ENCODE data around the gene RPIA.
"Not testable (repeated sequence)": the region's sequence is repeated elsewhere in the genome, so short reads cannot be mapped to it uniquely, and the experiment has no call there.

The RPIA gene

DNA sequence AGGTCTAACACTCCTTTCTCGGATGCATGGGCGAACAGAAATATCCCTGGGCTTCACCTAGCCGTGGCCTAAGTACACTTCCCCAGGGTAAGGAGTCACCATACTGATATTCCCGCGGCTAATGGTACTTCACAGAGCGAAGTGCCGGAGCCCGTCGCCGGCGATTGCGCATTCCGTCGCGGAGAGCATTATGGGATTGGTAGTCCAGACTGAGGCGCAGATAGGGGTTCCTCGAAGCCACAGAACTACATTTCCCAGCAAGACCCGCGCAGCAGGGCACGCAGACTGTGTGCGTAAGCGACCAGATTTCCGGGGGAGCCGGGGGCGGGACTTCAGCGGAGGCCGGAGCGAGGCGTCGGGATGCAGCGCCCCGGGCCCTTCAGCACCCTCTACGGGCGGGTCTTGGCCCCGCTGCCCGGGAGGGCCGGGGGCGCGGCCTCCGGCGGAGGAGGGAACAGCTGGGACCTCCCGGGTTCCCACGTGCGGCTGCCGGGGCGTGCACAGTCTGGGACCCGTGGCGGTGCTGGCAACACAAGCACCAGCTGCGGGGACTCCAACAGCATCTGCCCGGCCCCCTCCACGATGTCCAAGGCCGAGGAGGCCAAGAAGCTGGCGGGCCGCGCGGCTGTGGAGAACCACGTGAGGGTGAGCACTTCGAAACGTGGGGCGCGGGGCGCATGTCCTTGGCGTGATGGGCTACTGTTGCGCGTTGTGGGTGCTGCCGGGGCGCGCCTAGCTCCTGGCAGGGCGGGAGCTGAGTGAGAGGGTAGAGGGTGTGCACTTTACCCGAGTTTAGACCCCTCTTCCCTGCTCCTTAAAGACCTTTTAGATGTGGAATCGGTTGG, at the start of gene RPIA:
Gene RPIA (plus strand): TSS at position 335 of the 845 bp plus-strand sequence. CDS start 26 bp downstream, at position 361.
- DNase-seq: peak; percentile 99

DNA sequence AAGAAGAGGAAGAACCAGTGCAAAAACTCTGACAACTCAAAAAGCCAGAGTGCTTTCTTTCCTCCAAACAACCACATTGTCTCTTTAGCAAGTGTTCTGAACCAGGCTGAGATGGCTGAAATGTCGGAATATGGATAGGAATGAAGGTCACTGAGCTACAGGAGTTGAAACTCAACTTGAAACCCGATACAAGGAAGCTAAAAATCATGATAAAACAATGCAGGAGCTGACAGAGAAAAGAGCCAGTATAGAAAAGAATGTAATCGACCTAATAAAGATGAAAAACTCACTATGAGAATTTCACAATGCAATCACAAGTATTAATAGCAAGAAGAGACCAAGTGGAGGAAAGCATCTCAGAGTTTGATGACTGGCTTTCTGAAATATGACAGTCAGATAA, 49.2 kb upstream of the RPIA start:
- DNase-seq: no peak

DNA sequence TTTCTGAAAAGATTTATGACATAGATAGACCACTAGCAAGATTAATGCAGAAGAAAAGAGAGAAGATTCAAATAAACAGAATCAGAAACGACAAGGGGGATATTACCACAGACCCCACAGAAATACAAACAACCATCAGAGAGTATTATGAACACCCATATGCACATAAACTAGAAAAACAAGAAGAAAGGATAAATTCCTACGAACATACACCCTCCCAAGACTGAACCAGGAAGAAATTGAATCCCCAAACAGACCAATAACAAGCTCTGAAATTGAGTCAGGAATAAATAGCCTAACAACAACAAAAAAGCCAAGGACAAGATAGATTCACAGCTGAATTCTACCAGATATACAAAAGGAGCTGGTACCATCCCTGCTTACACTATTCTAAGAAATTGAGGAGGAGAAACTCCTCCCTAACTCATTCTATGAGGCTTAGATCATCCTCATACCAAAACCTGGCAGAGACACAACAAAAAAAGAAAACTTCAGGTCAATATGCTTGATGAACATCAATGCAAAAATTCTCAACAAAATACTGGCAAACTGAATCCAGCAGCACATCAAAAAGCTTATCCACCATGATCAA, 46.1 kb upstream of the RPIA start:
- DNase-seq: not testable (repeated sequence)

DNA sequence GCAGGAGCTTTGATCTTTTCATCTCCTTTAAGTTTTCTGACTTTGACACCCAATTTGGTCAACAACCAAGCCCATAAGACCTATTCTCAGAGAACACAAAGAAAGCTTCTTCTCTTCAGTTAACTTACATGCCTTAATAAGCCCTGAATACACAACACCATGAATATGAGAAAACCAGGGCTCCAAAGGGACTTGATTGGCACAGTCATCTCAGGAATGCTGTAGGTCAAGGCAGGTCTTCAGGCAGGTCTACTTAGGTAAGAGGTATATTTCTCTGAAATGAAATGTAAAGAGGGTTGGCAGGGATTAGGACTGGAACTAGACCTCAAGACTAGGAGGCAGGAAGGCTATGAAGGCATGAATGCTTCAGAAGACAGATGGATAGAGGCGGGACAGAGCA, 39.8 kb upstream of the RPIA start:
- DNase-seq: no peak

DNA sequence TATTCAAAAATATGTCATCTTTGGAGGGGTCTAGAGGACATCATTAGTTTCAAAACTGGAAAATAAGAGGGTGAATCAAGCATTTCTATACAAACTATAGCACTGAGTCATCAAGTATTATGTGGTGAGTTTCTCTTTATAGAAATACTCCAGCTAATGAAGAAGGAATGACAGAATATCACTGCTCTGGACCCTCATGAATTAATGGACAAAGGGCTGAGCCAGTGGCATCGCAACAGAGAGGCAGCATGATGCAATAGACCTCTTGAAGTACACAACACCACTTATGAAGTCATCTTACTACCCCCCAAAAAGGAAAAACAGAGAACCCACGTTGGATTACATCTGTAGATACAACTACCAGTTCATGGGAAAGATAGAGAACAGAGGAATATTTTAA, 36.8 kb upstream of the RPIA start:
- no peak for DNase-seq

DNA sequence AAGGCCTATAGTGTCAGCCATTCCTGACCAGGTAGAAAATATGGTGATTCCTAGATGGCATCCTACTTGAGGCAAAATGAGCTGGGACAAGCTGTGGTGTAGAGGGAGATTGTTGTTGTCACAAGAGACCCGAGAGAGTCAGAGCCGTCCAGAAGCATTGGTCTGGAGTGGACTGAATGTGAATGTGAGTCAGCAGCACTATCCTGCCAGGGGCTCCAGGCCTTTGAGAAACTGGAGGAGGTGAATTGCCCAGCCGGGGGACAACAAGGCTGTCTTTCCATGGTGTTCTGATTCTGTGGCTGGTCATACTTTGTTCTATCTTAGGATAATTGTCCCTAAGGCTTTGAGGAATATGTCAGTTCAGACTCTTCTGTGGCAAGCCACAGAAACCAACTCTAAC, 34.8 kb upstream of the RPIA start:
- DNase-seq: no peak

DNA sequence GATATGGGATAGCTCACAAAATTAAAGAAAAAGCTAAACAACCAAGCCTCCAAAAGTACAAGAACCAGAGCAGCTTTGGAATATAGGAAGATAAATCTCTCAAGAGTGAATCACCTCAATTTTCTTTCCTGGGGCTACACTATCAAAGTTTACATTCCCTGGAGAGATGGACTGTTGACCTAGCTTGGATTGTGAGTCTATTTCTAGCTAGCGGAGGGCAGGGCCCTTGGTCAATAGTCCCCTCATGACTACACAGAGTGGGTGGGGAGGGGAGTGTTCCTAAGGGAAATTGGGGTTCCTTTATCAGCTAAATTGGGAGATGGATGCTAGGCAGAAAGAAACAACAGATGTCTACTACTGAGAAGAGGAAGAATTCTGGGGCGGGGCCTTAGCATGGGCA, 34.3 kb upstream of the RPIA start:
- no peak for DNase-seq

DNA sequence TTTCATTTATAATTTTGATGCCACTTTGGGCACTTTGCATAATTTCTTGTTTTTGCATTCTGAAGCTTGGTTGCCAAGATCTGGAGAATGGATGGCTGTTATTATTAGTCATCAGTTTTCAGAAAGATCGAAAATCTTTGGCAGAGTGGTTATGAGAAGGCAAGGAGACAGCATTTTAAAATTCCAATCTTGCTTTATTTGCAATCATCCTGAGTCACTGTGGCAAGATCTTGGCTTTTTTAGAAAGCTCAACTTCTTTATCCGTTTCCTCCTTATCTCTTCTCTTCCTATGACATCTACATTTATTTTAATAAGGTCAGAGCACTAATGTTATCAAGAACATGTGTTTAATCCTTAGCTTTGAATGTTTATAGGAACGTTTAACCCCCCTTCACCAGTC, 33.1 kb upstream of the RPIA start:
- DNase-seq: no peak

DNA sequence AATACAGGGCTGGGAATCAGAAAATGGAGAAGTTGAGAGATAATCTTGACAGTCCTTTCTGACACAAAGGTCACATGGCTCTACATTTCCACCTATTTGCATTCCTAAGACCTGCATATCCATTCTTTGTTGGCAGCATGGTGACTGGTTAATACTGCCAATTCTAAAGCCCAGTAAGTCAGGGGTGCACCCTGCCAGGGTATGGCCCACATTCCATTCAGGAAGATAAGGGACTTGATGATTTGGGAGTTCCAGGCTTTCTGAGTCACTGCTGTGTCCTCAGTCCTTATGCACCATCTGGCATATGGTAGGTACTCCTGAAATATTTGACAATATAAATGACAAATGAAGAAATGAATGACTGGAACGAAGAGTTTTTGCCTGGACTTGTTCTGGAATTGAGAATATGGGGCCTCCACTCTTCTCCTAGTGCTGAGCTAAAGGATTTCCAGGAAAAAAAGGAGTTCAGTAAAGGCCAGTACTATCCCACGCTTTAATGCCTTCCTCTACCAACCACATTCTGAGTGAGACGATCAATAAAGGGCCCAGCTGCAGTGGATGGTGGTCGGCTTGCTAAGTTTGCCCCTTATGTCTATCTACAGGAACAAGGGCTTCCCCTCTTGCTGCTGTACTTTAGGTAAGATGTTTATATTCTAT, 32.5 kb upstream of the RPIA start:
- no peak for DNase-seq

DNA sequence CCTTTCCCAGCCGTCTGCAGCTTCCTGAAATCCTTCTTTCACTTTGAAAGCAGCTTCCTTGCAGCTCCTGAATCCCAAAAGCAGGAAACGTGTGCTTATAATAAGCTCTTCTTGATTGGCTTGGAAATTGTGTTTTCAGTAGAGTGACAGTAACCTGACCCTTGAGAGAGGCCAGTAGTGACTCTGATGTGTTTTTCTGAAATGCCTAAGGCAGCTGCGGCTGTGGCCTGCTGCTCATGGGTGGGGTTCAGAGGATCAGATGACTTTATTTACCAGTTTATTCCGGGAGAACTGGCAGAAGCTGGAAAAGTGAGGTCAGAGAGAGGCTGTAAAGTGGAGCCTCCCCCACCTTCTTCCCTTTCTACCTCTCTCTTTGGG, 31.9 kb upstream of the RPIA start:
- no peak for DNase-seq

DNA sequence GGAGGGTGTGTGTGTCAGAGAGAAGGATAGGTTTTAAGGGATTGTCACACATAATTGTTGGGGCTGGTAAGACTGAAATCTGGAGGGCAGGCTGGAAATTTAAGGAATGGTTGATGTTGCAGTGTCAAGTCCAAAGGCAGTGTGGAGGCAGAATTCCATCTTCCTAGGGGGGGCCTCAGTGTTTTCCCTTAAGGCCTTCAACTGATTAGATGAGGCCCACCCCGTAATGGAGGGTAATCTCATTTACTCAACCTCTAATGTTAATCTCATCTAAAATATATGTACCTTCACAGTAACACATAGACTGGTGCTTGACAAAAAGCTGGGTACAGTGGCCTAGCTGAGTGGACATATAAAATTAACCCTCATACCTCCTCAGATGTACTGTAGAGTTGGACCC, 30.9 kb upstream of the RPIA start:
- no peak for DNase-seq

DNA sequence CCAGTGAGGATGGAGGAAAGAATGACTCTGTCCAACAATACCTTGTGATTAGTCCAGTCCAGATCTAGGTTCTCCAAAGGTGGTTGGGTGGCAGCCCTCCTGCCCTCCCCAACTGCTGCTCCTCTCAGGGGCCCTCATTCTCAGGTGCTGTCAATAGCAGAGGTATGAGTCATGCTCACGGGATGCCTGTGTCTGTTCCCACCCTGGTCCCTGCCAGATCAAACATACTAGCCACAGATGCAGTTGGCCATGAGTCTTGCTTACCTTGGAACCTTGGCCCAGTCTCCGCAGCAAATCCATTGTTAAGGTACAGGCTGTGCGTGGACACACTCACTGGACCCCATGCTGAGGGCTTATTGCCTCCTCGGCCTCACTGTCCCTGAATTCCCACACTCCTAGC, 24.9 kb upstream of the RPIA start:
- no peak for DNase-seq

DNA sequence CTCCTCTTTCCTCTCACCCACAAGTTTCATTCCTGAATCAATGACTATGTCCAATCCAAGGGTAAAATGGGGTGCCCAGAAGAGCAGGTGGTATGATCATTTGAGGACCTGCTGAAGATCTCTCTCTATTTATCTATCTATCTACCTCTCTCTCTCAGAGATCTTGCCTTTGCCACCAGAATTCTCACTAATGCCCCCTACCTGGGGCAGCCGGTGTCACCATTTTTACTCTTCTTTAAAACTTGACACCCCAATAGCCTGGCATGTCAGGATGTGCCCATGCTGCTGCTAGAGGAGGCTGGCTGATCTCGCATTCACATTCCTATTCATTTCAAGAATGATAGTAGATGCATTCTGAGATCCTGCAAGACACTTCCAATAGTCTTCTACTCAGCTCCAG, 24.3 kb upstream of the RPIA start:
- DNase-seq: no peak

DNA sequence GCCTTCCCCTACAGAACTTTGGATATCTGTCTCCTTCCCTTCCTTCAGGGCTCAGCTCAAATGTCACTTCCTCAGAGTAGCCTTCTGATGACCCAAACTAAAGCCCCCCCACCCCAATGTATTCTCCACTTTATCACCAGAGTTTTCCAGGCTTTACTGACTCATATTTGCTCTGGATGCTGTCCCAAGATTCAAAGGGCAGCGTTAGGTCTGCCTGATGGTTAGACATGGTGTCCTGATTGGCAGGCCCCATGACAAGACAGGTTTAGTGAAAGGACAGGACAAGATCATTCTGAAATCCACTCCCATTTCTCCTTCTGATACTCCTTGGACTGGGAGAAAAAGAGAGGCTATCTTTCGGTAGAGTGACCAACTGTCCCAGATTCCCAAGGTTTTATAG, 22.6 kb upstream of the RPIA start:
- no peak for DNase-seq

DNA sequence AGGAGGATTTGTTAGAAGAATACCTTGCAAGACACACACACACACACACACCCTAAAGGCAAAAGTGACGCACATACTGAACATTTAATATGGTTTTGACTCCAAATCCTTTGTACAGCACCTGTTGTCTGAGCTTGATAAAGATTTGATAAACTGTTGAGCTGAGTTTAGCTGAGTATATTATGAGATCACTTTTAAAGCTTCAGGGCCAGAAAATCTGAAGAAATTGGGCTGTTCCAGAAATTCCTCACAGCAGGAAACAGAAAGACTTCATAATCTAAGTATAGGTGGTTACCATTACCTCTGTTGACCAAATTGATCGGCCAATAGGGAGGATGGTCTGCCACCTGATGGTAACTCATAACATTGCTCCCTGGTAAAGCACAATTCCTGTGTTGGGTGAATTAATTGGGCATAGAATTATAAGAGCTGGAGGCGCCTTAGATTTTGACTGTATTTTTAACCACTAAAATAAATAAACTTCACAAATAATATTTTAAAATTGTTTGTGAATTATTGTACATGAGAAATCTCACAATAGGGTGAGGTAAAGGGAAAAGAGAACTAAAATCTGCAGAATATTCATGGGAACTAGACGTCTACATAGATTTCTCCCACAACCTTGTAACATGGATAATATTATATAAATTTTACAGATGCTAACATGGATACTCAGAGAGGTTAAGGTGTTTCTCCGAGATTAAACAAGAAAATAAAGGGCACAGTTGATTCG, 21.8 kb upstream of the RPIA start:
- DNase-seq: peak in 1 of 2 experiments; percentile 10

DNA sequence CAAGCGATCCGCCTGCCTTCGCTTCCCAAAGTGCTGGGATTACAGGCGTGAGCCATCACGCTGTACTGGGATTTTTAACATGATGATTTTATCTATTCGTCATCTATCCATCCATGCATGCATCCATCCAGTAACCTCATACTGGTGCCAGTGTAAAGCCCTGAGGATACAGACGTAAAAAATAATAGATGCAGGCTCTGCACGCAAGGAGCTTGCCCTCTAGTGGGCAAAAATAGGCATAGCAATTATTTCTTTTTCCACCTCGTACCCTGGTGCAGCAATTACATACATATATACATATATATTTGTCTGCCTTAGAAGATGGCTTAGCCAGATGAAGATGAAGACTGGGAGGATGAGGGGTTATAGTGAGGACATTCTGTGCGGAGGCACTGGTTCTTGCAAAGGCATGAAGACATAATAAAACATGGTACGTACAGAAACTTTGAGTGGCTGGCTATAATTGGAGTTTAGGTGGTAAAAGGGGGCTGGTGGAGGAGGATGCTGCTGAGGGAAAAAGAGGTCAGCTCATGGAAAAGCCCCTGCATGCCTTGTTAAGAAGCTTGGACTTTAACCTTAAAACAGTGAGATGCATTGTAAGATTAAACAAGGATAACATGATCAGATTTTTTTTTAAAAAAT, 19.6 kb upstream of the RPIA start:
- DNase-seq: no peak

DNA sequence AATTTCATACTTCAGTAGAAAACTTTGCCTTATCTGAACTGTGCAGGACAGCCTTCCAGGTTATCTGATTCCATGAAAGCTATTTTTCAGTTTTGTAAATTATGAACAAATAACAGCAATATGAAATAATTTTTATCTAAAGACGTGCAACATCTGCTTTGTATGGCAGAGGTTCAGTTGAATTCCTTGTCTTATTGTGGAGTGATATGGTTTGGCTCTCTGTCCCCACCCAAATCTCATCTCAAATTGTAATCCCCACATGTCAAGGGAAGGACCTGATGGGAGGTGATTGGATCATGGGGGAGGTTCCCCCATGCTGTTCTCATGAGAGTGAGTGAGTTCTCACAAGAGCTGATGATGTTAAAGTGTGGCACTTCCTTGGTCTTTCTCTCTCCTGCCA, 18.1 kb upstream of the RPIA start:
- no peak for DNase-seq

DNA sequence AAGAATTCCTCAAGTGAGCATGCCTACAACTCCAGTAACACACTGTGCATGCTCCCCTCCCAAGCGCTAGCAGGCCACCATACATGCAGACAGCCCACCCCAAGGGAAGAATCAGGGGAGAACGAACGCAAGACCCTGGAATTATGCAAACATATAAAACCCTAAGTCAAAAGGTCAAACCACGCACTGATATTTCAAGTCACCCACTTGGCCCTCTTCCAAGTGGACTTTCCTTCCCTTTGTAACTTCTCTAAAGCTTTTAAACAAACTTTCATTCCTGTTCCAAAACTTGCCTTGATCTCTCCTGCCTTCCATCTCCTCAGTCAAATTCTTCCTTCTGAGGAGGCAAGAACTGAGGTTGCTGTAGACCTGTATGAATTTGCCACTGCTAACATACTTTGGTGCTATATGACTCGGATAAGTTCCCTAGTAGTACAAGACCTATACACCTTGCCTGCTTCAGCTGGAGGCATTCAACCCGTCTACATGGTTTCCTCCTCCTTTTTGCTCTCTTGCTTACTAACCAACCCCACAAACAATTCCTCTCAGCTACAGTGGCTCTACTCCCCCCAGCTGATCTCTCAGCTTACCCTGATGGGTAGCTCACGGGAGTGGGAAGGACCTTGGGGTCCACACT, 11.1 kb upstream of the RPIA start:
- no peak for DNase-seq

DNA sequence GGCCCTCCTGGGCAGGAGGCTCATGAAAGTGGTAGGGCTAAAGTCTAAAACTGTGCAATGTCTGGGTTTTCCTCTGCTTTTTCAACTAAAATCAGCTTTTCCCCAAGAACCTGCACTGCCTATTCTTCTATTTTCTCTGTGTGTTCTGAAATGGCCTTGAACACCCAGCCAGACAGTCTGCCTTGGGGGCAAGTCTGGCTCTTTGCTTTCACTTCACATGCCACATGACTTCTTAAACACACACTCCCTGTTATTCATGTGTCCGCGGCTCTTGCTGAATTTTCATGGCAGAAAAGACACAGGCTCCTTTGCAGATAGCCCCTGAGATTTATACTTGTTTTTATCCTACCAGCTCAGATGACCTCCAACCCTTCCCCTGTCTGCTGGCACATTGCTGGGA, 10.6 kb upstream of the RPIA start:
- no peak for DNase-seq

DNA sequence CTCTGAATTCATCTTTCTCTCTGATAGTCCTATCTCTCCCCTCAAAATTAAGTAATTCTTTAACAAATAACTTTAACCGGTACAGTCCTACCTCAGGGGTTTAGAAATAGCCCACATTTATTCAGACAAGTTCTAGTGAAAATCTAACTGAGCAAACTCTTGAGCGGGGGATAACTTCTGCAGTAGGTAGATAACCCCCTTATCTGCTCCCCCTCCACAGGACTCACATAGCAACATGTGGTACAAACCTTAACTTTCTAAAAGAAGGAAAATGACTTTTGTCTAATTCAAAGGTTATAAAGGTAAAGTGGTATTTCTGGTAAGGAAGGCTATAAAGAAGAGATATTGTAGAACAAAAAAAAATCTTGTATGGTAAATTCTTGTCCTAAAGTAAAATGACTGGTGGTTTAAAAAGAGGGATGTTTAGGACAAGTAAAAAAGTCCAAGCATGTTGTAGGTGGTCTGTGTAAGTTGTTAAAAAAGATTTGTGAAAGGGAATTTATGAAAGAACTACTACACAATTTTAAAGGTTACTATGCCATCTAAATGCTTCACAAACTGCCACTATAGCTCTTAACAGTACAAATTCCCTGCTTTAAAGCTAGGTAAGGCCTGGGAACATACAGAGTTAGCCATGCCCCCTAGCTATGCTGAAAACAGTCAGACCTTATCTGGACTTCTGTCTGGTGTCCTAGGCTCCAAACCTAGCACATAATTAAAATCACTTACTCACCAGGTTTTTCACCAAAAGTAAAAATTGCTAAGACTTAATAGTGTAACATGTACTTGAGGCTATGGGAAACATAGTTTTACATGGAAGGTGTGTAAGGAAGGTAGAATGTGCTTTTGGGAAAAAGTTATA, 8.1 kb upstream of the RPIA start:
- DNase-seq: no peak

DNA sequence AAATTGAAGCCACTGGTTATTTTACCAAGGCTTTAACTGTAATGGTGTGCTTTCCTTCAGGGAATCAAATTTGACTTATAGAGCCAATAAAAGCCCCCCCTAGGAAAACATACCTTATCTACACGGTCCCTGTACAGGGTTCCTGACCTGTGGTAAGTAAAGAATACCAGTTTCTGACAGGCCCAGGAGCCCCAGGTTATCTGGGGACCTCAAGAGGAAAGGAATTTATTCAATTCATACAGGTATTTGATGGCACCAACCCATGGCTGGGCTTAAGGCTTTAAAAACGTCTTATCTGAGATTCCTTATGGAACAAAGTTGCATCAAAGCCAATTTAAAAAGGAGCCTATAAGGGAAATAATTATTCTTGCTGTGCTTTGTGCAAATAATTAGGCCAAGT, 7.0 kb upstream of the RPIA start:
- no peak for DNase-seq

DNA sequence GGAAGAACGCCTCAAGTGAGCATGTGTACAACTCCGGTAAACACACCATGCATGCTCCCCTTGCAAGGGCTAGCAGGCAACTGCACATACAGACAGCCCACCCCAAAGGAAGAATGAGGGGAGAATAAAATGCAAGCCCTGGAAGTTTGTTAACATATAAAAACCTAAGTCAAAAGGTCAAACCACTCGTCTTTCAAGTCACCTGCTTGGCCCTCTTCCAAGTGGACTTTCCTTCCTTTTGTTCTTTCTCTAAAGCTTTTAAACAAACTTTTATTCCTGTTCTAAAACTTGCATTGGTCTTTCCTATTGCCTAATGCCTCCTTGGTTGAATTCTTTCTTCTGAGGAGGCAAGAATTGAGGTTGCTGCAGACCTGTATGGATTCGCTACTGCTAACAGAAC, 5.2 kb upstream of the RPIA start:
- DNase-seq: no peak
